C4-2B (cell line): ENCODE results near the gene LSM7.

Experiments
- H3K27ac ChIP-seq: fragments of 450-650 bp; 2 replicates; pipeline ENCODE4 v1.5.1; 2017
- ZFX ChIP-seq: fragments of 450-650 bp; IDR thresholded peaks from 2 replicates; pipeline ENCODE4 v1.6.1; 2017
- TF ChIP-seq, protein P1 (sequence below): fragments of 450-650 bp; conservative IDR thresholded peaks from 2 replicates; pipeline ENCODE4 v1.5.1; 2017; ENCODE audit warnings: mild to moderate bottlenecking

LSM7 gene

DNA sequence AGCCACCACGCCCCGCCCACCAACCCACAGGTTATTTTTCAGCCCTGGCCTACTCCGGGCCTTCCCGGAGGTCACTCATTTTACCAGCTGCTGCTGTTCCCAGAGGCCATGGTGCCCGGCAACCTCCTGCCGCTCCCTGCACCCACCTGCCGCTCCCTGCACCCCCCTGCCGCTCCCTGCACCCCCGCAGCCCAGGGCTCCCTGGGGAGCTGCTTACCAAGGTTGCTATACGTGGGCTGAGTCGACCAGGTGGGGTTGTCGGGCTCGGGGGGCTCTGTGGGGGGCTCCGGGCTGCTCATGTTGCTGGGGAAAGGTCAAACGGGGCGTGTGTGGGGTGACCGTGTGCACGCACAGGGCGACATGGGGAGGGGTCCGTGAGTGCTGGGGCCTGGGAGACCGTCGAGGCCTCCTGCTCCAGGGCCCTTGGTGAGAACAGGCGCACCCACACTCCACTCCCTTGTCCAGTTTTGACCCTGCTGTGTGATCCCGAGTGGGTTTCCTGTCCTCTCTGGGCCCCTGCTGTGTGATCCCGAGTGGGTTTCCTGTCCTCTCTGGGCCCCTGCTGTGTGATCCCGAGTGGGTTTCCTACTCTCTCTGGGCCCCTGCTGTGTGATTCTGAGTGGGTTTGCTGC is 47.6 kb downstream of the LSM7 start:
- no peak overlapping the region for H3K27ac ChIP-seq
- TF ChIP-seq, protein P1, sequence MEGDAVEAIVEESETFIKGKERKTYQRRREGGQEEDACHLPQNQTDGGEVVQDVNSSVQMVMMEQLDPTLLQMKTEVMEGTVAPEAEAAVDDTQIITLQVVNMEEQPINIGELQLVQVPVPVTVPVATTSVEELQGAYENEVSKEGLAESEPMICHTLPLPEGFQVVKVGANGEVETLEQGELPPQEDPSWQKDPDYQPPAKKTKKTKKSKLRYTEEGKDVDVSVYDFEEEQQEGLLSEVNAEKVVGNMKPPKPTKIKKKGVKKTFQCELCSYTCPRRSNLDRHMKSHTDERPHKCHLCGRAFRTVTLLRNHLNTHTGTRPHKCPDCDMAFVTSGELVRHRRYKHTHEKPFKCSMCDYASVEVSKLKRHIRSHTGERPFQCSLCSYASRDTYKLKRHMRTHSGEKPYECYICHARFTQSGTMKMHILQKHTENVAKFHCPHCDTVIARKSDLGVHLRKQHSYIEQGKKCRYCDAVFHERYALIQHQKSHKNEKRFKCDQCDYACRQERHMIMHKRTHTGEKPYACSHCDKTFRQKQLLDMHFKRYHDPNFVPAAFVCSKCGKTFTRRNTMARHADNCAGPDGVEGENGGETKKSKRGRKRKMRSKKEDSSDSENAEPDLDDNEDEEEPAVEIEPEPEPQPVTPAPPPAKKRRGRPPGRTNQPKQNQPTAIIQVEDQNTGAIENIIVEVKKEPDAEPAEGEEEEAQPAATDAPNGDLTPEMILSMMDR = no peak
- TF ChIP-seq ZFX = no peak

DNA sequence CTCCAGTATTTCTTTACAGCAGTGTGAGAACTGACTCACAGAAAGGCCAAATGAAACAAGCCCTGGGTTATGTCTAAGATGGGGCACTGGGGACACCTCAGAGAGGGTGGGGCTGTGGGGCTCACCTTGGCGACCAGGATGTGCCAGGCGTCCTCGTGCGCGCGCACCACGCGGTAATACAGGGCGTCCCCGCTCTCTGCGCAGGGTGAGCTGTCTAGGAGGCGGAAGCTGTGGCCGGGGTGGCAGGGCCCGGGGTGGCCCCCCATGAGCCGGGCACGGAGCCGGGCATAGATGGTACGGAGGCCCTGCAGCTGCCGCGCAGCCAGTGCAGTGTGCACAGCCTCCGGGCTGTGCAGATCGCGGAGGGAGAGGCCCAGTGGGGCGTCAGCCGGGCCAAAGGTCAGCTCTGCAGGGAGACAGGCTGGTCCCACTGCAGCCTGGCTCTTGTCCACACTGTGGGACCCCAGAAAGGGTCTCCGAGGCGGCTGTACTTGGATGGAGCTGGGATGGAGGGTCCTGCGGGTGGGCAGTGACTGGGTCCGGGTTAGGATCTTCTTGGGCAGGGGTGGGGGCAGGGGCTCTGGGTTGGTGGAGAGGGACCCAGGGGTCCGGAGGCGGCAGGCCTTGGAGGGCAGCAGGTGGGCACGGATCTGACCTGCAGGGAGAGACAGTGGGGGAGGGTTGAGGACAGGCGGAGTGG is 49.8 kb downstream of the LSM7 start:
- TF ChIP-seq ZFX = no peak
- TF ChIP-seq, protein P1 = no peak
- H3K27ac ChIP-seq = no peak overlapping the region

DNA sequence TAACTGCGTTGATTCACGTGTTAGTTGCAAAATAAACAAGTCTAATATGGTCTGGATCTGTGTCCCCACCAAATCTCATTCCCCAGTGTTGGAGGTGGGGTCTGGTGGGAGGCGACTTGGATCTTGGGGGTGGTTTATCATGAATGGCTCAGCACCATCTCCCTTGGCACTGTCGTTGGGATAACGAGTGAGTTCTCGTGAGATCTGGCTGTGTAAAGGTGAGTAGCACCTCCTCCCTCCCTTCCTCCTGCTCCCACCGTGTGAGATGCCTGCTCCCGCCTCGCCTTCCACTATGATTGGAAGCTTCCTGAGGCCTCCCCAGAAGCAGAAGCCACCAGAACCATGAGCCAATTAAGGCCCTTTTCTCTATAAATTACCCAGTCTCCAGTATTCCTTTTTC is 51.2 kb downstream of the LSM7 start:
- TF ChIP-seq, protein P1 = no peak
- no peak for TF ChIP-seq ZFX
- H3K27ac ChIP-seq = no peak overlapping the region

DNA sequence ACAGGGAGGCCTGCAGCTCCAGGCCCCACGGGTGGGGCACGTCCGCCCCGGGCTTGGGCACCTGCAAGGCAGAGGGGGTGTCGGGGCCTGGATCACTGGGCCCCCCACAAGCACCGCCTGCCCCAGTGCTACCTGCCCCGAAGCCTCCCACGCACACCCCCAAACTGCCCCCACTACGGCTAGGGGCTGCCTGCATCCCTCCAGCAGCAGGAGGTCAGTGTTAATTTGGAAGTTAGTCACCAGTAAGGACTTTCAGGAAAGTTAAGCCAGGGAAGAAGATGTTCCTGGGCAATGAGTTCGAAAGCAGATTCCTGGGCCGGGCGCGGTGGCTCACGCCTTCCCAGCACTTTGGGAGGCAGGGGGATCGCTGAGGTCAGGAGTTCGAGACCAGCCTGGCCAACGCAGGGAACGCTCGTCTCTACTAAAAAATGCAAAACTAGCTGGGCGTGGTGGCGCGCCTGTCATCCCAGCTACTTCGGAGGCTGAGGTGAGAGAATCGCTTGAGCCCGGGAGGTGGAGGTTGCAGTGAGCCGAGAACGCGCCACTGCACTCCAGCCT is 51.9 kb downstream of the LSM7 start:
- TF ChIP-seq, protein P1 = no peak
- TF ChIP-seq ZFX = no peak
- no peak overlapping the region for H3K27ac ChIP-seq

DNA sequence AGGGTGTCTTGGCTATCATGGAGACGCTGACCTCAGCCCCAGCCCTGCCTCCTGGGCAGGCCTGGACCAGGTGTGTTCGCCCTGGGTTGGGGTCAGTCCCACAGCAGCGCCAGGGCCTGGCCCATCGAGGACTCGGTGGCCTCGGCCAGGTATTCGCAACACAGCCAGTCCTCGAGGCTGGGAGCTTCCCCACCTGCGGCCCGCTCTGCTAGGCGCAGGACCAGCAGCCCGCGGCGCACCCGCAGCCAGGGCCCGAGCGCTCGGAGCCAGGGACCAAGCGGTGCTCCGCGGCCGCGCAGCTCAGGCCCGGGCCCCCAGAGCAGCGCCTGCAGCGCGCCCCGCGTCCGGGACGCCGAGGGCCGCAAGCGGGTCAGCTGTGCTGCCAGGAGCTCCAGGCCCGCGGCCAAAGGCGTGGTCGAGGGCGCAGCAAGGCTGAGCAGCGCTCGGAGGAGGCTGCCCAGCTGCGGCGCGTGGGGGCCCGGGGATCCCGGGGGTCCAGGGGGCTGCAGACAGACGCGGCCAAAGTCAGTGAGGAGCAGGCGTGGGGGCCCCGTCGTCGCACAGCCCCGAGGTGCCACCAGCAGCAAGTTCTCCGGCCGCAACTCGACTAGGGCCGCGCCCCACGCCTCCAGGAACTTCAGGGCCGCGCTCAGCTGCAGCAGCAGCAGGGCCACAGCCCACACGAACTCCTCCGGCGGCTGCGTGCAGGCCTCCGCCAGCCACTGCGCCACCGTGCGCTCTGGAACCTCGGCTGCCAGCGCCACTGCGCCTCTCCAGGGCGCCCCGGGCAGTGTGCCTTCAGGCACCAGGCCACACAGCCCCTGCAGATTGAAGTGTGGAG is 52.6 kb downstream of the LSM7 start:
- no peak overlapping the region for H3K27ac ChIP-seq
- TF ChIP-seq ZFX = no peak
- TF ChIP-seq, protein P1 = no peak

DNA sequence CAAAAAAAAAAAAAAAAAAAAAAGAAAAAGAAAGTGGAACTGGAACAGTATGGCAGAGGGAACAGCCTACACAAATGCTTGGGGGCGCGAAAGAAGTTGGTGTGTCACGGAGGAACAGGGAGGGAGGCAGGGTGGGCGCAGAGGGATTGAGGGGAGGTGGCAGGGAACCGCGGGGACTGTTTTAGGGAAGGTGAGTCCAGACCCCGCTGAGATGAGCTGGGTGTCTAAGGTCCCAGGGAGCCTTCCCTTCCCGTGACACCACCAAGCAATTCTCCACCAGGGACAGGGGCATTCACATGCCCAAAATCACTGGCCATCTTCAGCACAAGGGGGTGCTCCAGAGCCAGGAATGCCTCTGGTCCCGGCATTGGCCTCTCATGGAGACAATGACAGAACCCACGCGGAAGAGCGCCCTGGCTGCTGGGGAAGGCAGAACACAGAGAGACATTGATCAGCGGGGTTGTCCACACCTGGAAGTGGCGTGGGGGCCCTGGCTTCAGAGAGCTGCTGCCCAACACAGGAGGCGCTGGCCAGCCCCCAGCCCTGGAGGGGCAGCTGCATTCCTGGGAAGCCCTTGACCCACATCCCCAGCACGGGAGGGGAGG is 53.4 kb downstream of the LSM7 start:
- TF ChIP-seq, protein P1 = no peak; the same call in 1 of the 2 replicates
- no peak for TF ChIP-seq ZFX
- no peak overlapping the region for H3K27ac ChIP-seq
